Neural cell (in vitro differentiated cells): Measurements from ENCODE around the gene PDE3B. TPM values are rescaled to one million over a fixed set of nuclear protein-coding genes. Genes with fewer than 3 reads are reported as not detected.

Experiments
- H2AFZ ChIP-seq: fragments of 200-600, 300-800 bp; sonication (generic), shearing (Covaris generic); 2 replicates; pipeline ENCODE4 v1.6.0; 2014; ENCODE audit warnings: low read depth, mild to moderate bottlenecking, antibody characterized with exemption, low read length, moderate library complexity
- H3F3A ChIP-seq: fragments of 200-600 bp; shearing (Covaris generic); 2 replicates; pipeline ENCODE4 v1.6.1; 2016; ENCODE audit warnings: mild to moderate bottlenecking, moderate library complexity, mixed read lengths, antibody characterized with exemption, low read length; ENCODE audit not compliant: insufficient read depth, poor library complexity, severe bottlenecking
- H3K27ac ChIP-seq: fragments of 200-600, 300-800 bp; sonication (generic), shearing (Covaris generic); 2 replicates; pipeline ENCODE4 v1.5.1; 2014; ENCODE audit warnings: mild to moderate bottlenecking, low read length, moderate library complexity
- H3K27me3 ChIP-seq: fragments of 300-800, 200-600 bp; sonication (generic), shearing (Covaris generic); 2 replicates; pipeline ENCODE4 v1.6.0; 2014; ENCODE audit warnings: mild to moderate bottlenecking, low read depth, low read length, moderate library complexity; ENCODE audit not compliant: insufficient read depth
- H3K36me3 ChIP-seq: fragments of 300-800, 200-600 bp; sonication (generic), shearing (Covaris generic); 2 replicates; pipeline ENCODE4 v1.5.1; 2014; ENCODE audit warnings: mild to moderate bottlenecking, antibody characterized with exemption, low read length, moderate library complexity; ENCODE audit not compliant: insufficient read depth
- H3K4me2 ChIP-seq: fragments of 300-800, 200-600 bp; sonication (generic), shearing (Covaris generic); 2 replicates; pipeline ENCODE4 v1.6.0; 2014; ENCODE audit warnings: mild to moderate bottlenecking, low read length
- H3K4me3 ChIP-seq: fragments of 300-800, 200-600 bp; sonication (generic), shearing (Covaris generic); 2 replicates; pipeline ENCODE4 v1.5.1; 2014; ENCODE audit warnings: mild to moderate bottlenecking, low read length, moderate library complexity
- H3K79me2 ChIP-seq: fragments of 200-600 bp; shearing (Covaris generic); replicated peaks from 2 replicates; pipeline ENCODE4 v1.6.0; 2014; ENCODE audit warnings: mild to moderate bottlenecking, low read length, moderate library complexity; ENCODE audit not compliant: insufficient read depth
- H3K9ac ChIP-seq: fragments of 300-800, 200-600 bp; sonication (generic), shearing (Covaris generic); 2 replicates; pipeline ENCODE4 v1.6.1; 2016; ENCODE audit warnings: mild to moderate bottlenecking, low read length, mixed read lengths
- H3K9me2 ChIP-seq: fragments of 200-600 bp; shearing (Covaris generic); 2 replicates; pipeline ENCODE4 v1.6.1; 2016; ENCODE audit warnings: mild to moderate bottlenecking, low read length, mixed read lengths; ENCODE audit not compliant: insufficient read depth
- H3K9me3 ChIP-seq: fragments of 200-600, 300-800 bp; sonication (generic), shearing (Covaris generic); 2 replicates; pipeline ENCODE4 v1.6.1; 2016; ENCODE audit warnings: mild to moderate bottlenecking, mixed run types, low read length, moderate library complexity, mixed read lengths
- H4K20me1 ChIP-seq: fragments of 200-600 bp; shearing (Covaris generic); 2 replicates; pipeline ENCODE4 v1.6.1; 2016; ENCODE audit warnings: mild to moderate bottlenecking, mixed run types; ENCODE audit not compliant: insufficient read depth
- CTCF ChIP-seq: fragments of 450-650 bp; IDR thresholded peaks from 2 replicates; pipeline ENCODE4 v1.5.1; 2014; ENCODE audit warnings: antibody characterized with exemption, mild to moderate bottlenecking, moderate library complexity; ENCODE audit not compliant: poor library complexity, severe bottlenecking
- EP300 ChIP-seq: fragments of 450-650 bp; conservative IDR thresholded peaks from 2 replicates; pipeline ENCODE4 v1.6.1; 2014; ENCODE audit warnings: antibody characterized with exemption, mild to moderate bottlenecking, moderate library complexity; ENCODE audit not compliant: poor library complexity, severe bottlenecking
- EZH2 ChIP-seq: fragments of 200-600, 300-800 bp; shearing (Covaris generic), sonication (generic); IDR thresholded peaks from 2 replicates; pipeline ENCODE4 v1.6.1; 2014; ENCODE audit warnings: antibody characterized with exemption, low read length, borderline replicate concordance, mild to moderate bottlenecking; ENCODE audit not compliant: insufficient read depth, poor library complexity, severe bottlenecking
- MXI1 ChIP-seq: fragments of 450-650 bp; conservative IDR thresholded peaks from 2 replicates; pipeline ENCODE4 v1.6.1; 2014; ENCODE audit warnings: antibody characterized with exemption, mild to moderate bottlenecking; ENCODE audit not compliant: poor library complexity, severe bottlenecking
- POLR2AphosphoS5 ChIP-seq: IDR thresholded peaks from 2 replicates; pipeline ENCODE4 v1.6.1; 2012
- RAD21 ChIP-seq: fragments of 450-650 bp; conservative IDR thresholded peaks from 2 replicates; pipeline ENCODE4 v1.6.1; 2014; ENCODE audit warnings: antibody characterized with exemption, mild to moderate bottlenecking, moderate library complexity
- REST ChIP-seq: IDR thresholded peaks from 2 replicates; pipeline ENCODE4 v1.6.1; 2012; ENCODE audit warnings: borderline replicate concordance
- TAF1 ChIP-seq: IDR thresholded peaks from 2 replicates; pipeline ENCODE4 v1.6.1; 2012; ENCODE audit warnings: low read depth
- polyA plus RNA-seq: library from polyadenylated mRNA; depleted of rRNA; stranded (reverse); fragments of >200 nt; gene quantifications from 2 replicates; pipeline ENCODE4 v1.2.3, GENCODE V29; 2014

PDE3B gene
- polyA plus RNA-seq, 1 donor from 2014 or later = 13.8 TPM

GRCh38 chr11:14857621-14858020, 214.0 kb downstream of the PDE3B start:
- no peak for TF ChIP-seq EZH2
- Histone ChIP-seq H3F3A (no peaks in the 10 kb centered on the region), H3K9me2 (no peaks in the 10 kb centered on the region), H3K9me3 (no peaks in the 10 kb centered on the region), H2AFZ (no peak overlapping the region), H3K9ac (no peak overlapping the region), H3K4me3 (no peak overlapping the region), H3K36me3 (no peaks in the 10 kb centered on the region), H3K27me3 (no peaks in the 10 kb centered on the region), H3K4me2 (no peak overlapping the region), H3K79me2 (no peaks in the 10 kb centered on the region), H3K27ac (no peak overlapping the region), H4K20me1 (no peaks in the 10 kb centered on the region)

GRCh38 chr11:14858404-14858803, 214.8 kb downstream of the PDE3B start:
- TF ChIP-seq TAF1 = no peak
- TF ChIP-seq REST = no peak
- TF ChIP-seq EP300 = no peak
- no peak for TF ChIP-seq CTCF
- no peak for TF ChIP-seq RAD21
- TF ChIP-seq POLR2AphosphoS5 = no peak
- no peak for TF ChIP-seq EZH2
- TF ChIP-seq MXI1 = no peak
- Histone ChIP-seq H2AFZ (no peak overlapping the region), H3K27ac (no peak overlapping the region), H3K4me2 (no peak overlapping the region), H3F3A (no peaks in the 10 kb centered on the region), H3K9ac (no peak overlapping the region), H3K27me3 (no peaks in the 10 kb centered on the region), H3K9me3 (no peaks in the 10 kb centered on the region), H4K20me1 (no peaks in the 10 kb centered on the region), H3K79me2 (no peaks in the 10 kb centered on the region), H3K9me2 (no peaks in the 10 kb centered on the region), H3K36me3 (no peaks in the 10 kb centered on the region), H3K4me3 (no peak overlapping the region)

- Histone ChIP-seq H4K20me1 (no peaks in the 10 kb centered on the region), H3K27me3 (no peaks in the 10 kb centered on the region), H3K36me3 (no peaks in the 10 kb centered on the region), H2AFZ (no peak overlapping the region), H3K4me2 (no peak overlapping the region), H3K9me3 (no peaks in the 10 kb centered on the region), H3F3A (no peaks in the 10 kb centered on the region), H3K9ac (no peak overlapping the region), H3K4me3 (no peak overlapping the region), H3K79me2 (no peaks in the 10 kb centered on the region), H3K9me2 (no peaks in the 10 kb centered on the region), H3K27ac (no peak overlapping the region)
- TF ChIP-seq CTCF (no peak), EZH2 (no peak)
Observed at GRCh38 chr11:14860511-14860910, 216.9 kb downstream of the PDE3B start.
